PFSK-1 (cell line): ENCODE data around the gene LEPR.

Experiments
- FOXP2 ChIP-seq: optimal IDR thresholded peaks from 2 replicates; pipeline ENCODE3; 2011; ENCODE audit warnings: borderline replicate concordance, control low read depth, inconsistent platforms; ENCODE audit not compliant: insufficient read depth; ENCODE audit errors: extremely low read length, extremely low read depth
- POLR2AphosphoS5 ChIP-seq: IDR thresholded peaks from 2 replicates; pipeline ENCODE4 v1.6.1; 2012; ENCODE audit warnings: low read depth, mild to moderate bottlenecking, control low read depth, low read length, moderate library complexity
- SIN3A ChIP-seq: IDR thresholded peaks from 2 replicates; pipeline ENCODE4 v1.6.1; 2012; ENCODE audit warnings: mild to moderate bottlenecking, low read length, moderate library complexity, borderline replicate concordance; ENCODE audit not compliant: insufficient read depth
- TAF1 ChIP-seq: IDR thresholded peaks from 2 replicates; pipeline ENCODE4 v1.6.1; 2012; ENCODE audit warnings: low read length, control low read depth, borderline replicate concordance; ENCODE audit not compliant: insufficient read depth
- TF ChIP-seq, protein P1 (sequence below), 2 experiments: IDR thresholded peaks; 2 replicates each; pipeline versions ENCODE4 v1.6.1 to v1.8.0; 2011 to 2012; ENCODE audit warnings: low read depth in 2 of 2, low read length in 2 of 2, control low read depth in 1 of 2, inconsistent platforms in 1 of 2, mild to moderate bottlenecking in 1 of 2, moderate library complexity in 1 of 2; ENCODE audit not compliant: insufficient read depth in 1 of 2

Gene LEPR

DNA sequence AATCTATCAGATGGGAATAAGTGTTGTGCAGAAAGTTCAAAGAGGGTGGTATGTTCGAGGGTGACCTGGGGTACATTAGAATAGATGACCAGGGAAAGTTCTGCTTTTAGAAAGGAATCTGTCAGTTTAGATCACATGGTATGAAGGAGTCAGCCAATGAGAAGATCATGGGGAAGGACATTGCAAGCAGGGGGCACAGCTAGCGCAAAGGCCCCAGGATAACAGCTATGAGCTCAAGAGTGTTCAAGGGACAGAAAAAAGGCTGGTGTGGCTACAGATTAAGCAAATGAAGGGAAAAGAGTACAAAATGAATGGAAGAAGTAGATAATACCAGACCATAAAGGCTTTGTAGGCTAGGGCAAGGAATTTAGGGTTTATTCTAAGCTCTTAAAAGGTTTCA, 8.6 kb downstream of the LEPR start:
- TF ChIP-seq, protein P1, sequence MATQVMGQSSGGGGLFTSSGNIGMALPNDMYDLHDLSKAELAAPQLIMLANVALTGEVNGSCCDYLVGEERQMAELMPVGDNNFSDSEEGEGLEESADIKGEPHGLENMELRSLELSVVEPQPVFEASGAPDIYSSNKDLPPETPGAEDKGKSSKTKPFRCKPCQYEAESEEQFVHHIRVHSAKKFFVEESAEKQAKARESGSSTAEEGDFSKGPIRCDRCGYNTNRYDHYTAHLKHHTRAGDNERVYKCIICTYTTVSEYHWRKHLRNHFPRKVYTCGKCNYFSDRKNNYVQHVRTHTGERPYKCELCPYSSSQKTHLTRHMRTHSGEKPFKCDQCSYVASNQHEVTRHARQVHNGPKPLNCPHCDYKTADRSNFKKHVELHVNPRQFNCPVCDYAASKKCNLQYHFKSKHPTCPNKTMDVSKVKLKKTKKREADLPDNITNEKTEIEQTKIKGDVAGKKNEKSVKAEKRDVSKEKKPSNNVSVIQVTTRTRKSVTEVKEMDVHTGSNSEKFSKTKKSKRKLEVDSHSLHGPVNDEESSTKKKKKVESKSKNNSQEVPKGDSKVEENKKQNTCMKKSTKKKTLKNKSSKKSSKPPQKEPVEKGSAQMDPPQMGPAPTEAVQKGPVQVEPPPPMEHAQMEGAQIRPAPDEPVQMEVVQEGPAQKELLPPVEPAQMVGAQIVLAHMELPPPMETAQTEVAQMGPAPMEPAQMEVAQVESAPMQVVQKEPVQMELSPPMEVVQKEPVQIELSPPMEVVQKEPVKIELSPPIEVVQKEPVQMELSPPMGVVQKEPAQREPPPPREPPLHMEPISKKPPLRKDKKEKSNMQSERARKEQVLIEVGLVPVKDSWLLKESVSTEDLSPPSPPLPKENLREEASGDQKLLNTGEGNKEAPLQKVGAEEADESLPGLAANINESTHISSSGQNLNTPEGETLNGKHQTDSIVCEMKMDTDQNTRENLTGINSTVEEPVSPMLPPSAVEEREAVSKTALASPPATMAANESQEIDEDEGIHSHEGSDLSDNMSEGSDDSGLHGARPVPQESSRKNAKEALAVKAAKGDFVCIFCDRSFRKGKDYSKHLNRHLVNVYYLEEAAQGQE (IDR thresholded peaks at IDR 0.05; ENCODE audit: insufficient read depth in 1 of 2, low read depth in 2 of 2, low read length in 2 of 2): no peak
- TF ChIP-seq POLR2AphosphoS5 (no peak), SIN3A (no peak), TAF1 (no peak), FOXP2 (no peak)

DNA sequence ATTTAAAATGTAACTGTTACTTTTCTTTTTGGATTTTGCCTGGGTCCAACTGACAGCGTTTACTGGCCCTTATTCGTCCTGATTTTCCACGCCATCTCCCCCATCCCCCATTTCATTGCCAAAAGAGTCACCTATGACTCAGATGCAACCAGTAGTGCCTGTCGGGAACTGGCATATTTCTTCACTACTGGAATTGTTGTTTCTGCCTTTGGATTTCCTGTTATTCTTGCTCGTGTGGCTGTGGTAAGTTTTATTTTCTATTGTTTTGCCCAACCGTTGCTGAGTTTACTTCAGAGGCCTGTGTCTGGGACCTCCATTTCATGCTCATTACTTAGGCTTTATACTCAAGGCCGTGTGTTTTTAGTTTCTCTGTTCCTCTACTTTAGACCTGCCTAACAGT, 9.3 kb downstream of the LEPR start:
- TF ChIP-seq POLR2AphosphoS5: no peak
- no peak for TF ChIP-seq FOXP2
- no peak for TF ChIP-seq SIN3A
- no peak for TF ChIP-seq TAF1
- TF ChIP-seq, protein P1 (IDR thresholded peaks at IDR 0.05; ENCODE audit: insufficient read depth in 1 of 2, low read depth in 2 of 2, low read length in 2 of 2): no peak

DNA sequence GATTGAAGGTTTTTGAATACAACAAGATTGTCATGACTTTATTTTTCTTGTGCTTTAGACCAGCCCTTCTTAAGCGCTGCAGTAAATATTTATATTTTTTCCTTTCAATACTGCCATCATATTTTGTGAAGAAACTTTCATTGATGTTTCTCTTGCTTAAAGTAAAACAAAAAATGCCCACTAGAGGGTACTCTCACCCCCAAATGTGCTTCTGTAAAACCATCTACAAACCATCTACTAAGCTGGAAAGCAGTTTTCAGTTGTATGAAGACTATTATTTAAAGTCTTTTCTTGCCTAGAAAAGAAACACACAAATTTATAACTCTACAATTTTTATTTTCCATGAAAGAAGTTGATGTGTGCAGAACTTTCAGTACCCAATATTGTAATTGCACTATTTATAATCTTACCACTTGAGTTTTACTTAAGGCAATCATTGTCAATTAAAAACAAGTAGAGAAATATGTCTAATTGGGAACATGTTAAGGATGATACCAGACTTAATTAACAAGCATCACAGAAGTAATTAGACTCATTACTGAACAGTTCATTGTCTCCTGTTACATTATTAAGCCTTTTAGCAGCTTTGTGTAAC, 10.7 kb downstream of the LEPR start:
- TF ChIP-seq POLR2AphosphoS5 (no peak), TAF1 (no peak), SIN3A (no peak), FOXP2 (no peak)
- TF ChIP-seq, protein P1 (IDR thresholded peaks at IDR 0.05; ENCODE audit: insufficient read depth in 1 of 2, low read depth in 2 of 2, low read length in 2 of 2): no peak

DNA sequence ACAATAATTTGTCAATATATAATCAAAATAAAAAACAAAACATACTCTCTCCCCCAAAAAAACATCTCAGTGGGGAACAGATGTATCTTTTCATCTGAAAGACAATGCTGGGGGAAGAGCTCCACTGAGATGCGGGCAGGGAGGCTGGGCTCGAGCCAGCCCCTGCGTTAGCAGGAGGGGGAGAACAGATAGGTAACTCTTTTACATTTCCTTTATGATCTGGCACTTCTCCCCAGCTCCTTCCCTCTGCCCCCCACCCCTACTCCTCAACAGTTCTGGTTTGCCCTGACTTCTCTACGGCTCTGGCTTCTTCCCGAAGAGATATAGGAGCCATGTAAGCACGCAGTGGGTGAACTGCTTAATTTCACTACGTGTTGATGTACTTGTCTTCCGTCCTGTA, 12.4 kb downstream of the LEPR start:
- TF ChIP-seq, protein P1 (IDR thresholded peaks at IDR 0.05; ENCODE audit: insufficient read depth in 1 of 2, low read depth in 2 of 2, low read length in 2 of 2): no peak
- TF ChIP-seq POLR2AphosphoS5: no peak
- TF ChIP-seq FOXP2: no peak
- no peak for TF ChIP-seq TAF1
- no peak for TF ChIP-seq SIN3A

DNA sequence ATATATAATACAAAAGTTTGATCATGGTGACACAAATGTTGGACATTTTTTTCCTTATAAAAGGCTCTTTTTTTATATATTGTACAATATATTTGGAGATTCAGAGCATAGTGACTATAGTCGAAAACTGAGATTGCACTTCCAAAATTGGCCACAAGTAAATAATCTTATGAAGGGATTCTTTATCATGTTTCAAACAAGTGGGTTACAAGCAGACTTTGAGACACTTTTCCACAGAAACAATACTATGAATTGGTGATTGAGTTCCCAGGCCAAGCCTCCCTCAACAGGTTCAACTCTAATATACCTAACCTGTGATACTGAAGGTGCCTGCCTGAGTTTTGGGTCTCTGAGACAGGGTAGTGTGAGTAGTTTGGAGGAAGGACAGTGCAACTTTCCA, 13.8 kb downstream of the LEPR start:
- TF ChIP-seq POLR2AphosphoS5 (no peak), FOXP2 (no peak), TAF1 (no peak), SIN3A (no peak)
- TF ChIP-seq, protein P1 (IDR thresholded peaks at IDR 0.05; ENCODE audit: insufficient read depth in 1 of 2, low read depth in 2 of 2, low read length in 2 of 2): no peak
